ENCODE data around the gene FRS2. TPM values are rescaled to one million over a fixed set of nuclear protein-coding genes. Genes with fewer than 3 reads are reported as not detected.
A peak's percentile ranks its signal among the peaks of the same experiment; 100 is the strongest.

FRS2 gene
- total RNA-seq, 1 donor, result 70.0 TPM

- TF ChIP-seq, protein P1, sequence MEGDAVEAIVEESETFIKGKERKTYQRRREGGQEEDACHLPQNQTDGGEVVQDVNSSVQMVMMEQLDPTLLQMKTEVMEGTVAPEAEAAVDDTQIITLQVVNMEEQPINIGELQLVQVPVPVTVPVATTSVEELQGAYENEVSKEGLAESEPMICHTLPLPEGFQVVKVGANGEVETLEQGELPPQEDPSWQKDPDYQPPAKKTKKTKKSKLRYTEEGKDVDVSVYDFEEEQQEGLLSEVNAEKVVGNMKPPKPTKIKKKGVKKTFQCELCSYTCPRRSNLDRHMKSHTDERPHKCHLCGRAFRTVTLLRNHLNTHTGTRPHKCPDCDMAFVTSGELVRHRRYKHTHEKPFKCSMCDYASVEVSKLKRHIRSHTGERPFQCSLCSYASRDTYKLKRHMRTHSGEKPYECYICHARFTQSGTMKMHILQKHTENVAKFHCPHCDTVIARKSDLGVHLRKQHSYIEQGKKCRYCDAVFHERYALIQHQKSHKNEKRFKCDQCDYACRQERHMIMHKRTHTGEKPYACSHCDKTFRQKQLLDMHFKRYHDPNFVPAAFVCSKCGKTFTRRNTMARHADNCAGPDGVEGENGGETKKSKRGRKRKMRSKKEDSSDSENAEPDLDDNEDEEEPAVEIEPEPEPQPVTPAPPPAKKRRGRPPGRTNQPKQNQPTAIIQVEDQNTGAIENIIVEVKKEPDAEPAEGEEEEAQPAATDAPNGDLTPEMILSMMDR (IDR thresholded peaks at IDR 0.05; ENCODE audit: insufficient read depth, low read depth, low read length), result no peak
- DNase-seq (ENCODE audit: low read depth), result no peak
Measured at GRCh38 chr12:69480698-69481097, 10.5 kb downstream of the FRS2 start.

DNA sequence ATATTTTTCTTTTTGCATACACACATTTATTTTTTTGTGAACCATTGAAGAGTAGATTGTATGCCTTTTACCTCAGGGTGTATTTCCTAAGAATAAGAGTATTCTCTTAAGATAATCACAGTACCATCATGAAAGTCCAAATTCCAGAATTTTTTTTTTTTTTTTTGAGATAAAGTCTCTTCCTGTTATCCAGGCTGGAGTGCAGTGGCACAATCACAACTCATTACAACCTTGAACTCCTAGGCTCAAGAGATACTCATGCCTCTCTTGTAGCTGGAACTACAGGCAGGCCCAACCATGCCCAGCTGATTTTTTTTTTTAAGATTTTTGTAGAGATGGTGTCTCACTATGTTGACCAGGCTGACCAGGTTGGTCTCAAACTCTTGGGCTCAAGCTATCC is 10.9 kb downstream of the FRS2 start:
- H3K4me3 ChIP-seq (ENCODE audit: low read depth, low read length), result no peak overlapping the region
- TF ChIP-seq, protein P1 (IDR thresholded peaks at IDR 0.05; ENCODE audit: insufficient read depth, low read depth, low read length), result no peak

More at GRCh38 chr12:69480698-69481097, 10.5 kb downstream of the FRS2 start:
- no peak overlapping the region for H3K4me3 ChIP-seq (ENCODE audit: low read depth, low read length)

DNA sequence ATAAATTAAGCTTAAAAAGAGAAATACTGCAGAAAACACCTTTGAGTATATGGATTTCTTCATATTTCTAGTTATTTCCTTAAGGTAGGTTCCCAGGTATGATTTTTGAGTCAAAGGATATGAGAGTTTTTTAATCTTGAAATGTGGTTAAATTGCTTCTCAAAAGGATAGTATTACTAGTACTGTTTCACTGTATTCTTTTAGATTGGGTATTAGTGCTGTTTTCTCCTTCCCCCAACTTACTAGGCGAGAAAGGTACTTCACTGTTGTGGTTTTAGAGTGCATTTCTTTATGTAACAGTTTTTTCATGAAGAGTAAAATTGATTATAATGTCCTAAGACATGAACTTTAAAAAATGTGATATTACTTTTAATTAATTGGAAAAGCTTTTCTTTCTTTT is 13.5 kb downstream of the FRS2 start:
- no peak overlapping the region for H3K4me3 ChIP-seq (ENCODE audit: low read depth, low read length)
- TF ChIP-seq, protein P1 (IDR thresholded peaks at IDR 0.05; ENCODE audit: insufficient read depth, low read depth, low read length), result no peak
- DNase-seq (ENCODE audit: low read depth), result no peak

More for the DNA sequence above, 10.9 kb downstream of the FRS2 start:
- no peak for DNase-seq (ENCODE audit: low read depth)

DNA sequence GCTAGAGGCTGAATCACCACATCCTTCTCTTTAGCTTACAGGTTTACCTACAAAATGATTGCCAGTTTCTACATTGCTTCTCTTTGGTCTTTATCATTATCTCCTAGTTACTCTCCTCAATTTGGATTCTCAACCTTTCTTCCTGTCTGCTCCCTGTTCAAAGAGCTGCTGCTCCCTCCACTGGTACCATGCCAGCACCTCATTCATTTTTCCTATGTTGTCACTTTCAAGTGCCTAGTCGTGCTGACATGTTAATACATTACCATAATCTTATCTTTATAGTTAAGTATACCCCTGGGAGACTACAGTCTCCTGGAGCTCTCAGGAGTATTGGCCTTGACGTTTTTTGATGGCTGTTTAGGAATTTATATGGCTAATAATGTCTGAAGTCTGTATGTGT is 14.2 kb downstream of the FRS2 start:
- no peak for DNase-seq (ENCODE audit: low read depth)
- TF ChIP-seq, protein P1 (IDR thresholded peaks at IDR 0.05; ENCODE audit: insufficient read depth, low read depth, low read length), result no peak
- no peak overlapping the region for H3K4me3 ChIP-seq (ENCODE audit: low read depth, low read length)

GRCh38 chr12:69490920-69491643 is 20.9 kb downstream of the FRS2 start:
- TF ChIP-seq, protein P1 (IDR thresholded peaks at IDR 0.05; ENCODE audit: insufficient read depth, low read depth, low read length), result no peak
- H3K4me3 ChIP-seq (ENCODE audit: low read depth, low read length), result no peak overlapping the region
- DNase-seq (ENCODE audit: low read depth), result no peak

DNA sequence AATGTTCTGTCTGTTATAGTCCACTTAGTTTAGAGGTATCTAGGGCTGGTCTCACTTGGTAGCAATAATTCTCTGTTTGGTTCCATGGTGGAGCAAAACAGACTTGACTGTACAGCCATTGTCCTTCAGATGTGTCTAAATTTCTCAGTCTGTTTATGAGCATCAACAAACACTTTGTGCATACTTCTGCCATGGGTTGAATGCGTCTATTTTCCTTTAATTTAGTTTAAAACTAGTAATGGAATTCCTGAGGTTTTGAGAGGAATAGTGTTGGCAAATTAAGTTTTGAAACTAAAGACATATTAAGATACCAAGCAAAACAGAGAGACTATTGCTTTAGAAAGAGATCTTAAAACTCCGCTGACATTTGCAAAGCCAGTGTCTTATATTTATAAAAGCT is 22.6 kb downstream of the FRS2 start:
- TF ChIP-seq, protein P1 (IDR thresholded peaks at IDR 0.05; ENCODE audit: insufficient read depth, low read depth, low read length), result no peak
- peak; percentile 47 for DNase-seq (ENCODE audit: low read depth)
- H3K4me3 ChIP-seq (ENCODE audit: low read depth, low read length), result no peak overlapping the region

GRCh38 chr12:69495071-69495470 is 24.9 kb downstream of the FRS2 start:
- no peak for DNase-seq (ENCODE audit: low read depth)
- H3K4me3 ChIP-seq (ENCODE audit: low read depth, low read length), result no peak overlapping the region
- TF ChIP-seq, protein P1 (IDR thresholded peaks at IDR 0.05; ENCODE audit: insufficient read depth, low read depth, low read length), result no peak
